Upper lobe of right lung (tissue), 1 donor: ENCODE results near the gene ABCC6. TPM values are rescaled to one million over a fixed set of nuclear protein-coding genes. Genes with fewer than 3 reads are reported as not detected.
A peak's percentile ranks its signal among the peaks of the same experiment; 100 is the strongest.
"Not testable (repeated sequence)": the region's sequence is repeated elsewhere in the genome, so short reads cannot be mapped to it uniquely, and the experiment has no call there.

Experiments used
- ATAC-seq: fragments of 200-7000 bp; cut with Tn5 transposase; one replicate; pipeline ENCODE4 v1.9.1; 2020; ENCODE audit warnings: mild to moderate bottlenecking, moderate library complexity
- DNase-seq: peaks from one replicate; pipeline ENCODE4 v3.0.0-alpha.2; 2020
- H3K27ac ChIP-seq: fragments of 200-600 bp; one replicate; pipeline ENCODE4 v1.8.0; 2022
- H3K27me3 ChIP-seq: fragments of 200-600 bp; one replicate; pipeline ENCODE4 v1.8.0; 2022; ENCODE audit warnings: mild to moderate bottlenecking
- H3K36me3 ChIP-seq: fragments of 200-600 bp; one replicate; pipeline ENCODE4 v1.8.0; 2022
- H3K4me1 ChIP-seq: fragments of 200-600 bp; one replicate; pipeline ENCODE4 v1.8.0; 2022
- H3K4me3 ChIP-seq: fragments of 200-600 bp; one replicate; pipeline ENCODE4 v1.8.0; 2022; ENCODE audit warnings: mild to moderate bottlenecking
- H3K9me3 ChIP-seq: fragments of 200-600 bp; one replicate; pipeline ENCODE4 v1.8.0; 2022
- intact Hi-C: fragments of 100-400 bp; cut with DNase I; formaldehyde crosslinking; loops from one replicate; pipeline ENCODE4 v1.11.0; 2022
- total RNA-seq: library from RNA; stranded (reverse); fragmentation: NEBNext Ultra II Directional; extraction: Animal tissue kit (Norgen Biotek cat#: 25700); gene quantifications from one replicate; pipeline ENCODE4 v1.2.1, GENCODE V29; 2021
- donor health status: DM: no; HTN: yes; CAD: no; lungs with severe emphysema.

ABCC6 gene
- total RNA-seq, 1 donor from 2014 or later, result 42.5 TPM

GRCh38 chr16:16247439-16247838 is 24.1 kb upstream of the ABCC6 start:
- H3K4me1 ChIP-seq, H3K36me3 ChIP-seq, DNase-seq, H3K27ac ChIP-seq, ATAC-seq, H3K27me3 ChIP-seq, intact Hi-C loops, H3K9me3 ChIP-seq, H3K4me3 ChIP-seq: not testable (repeated sequence)

- H3K4me3 ChIP-seq, H3K27ac ChIP-seq, H3K36me3 ChIP-seq, H3K9me3 ChIP-seq, intact Hi-C loops, H3K27me3 ChIP-seq, H3K4me1 ChIP-seq, DNase-seq: not testable (repeated sequence)
- peak; percentile 31 for ATAC-seq
These were observed 23.4 kb upstream of the ABCC6 start for GRCh38 chr16:16246578-16247262.

DNA sequence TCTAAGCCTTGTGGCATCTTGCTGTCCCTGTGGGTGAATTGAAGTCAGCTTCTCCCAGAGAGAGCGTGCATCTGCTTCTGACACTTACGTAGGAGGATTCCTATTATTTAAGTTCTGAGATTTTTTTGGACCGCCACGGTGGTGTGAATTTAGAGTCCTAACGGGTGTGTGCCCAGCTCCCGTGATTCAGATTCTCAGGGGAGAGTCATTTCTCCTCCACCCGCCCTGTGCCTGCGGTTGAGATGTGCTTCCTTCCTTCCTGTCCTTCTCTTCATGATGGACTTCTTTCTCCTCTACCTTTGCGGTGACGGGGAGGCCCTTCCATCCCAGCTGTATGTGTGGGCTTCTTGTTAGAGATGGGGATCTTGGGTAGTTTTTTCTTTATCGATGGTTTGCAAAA is 20.6 kb upstream of the ABCC6 start:
- DNase-seq, H3K4me3 ChIP-seq, ATAC-seq: not testable (repeated sequence)

GRCh38 chr16:16240667-16241066 is 17.4 kb upstream of the ABCC6 start:
- H3K27ac ChIP-seq, H3K9me3 ChIP-seq, ATAC-seq, H3K4me1 ChIP-seq, H3K27me3 ChIP-seq, H3K36me3 ChIP-seq, DNase-seq, intact Hi-C loops, H3K4me3 ChIP-seq: not testable (repeated sequence)

More for the DNA sequence above, 20.6 kb upstream of the ABCC6 start:
- H3K9me3 ChIP-seq, H3K4me1 ChIP-seq, H3K36me3 ChIP-seq, H3K27me3 ChIP-seq, intact Hi-C loops, H3K27ac ChIP-seq: not testable (repeated sequence)

GRCh38 chr16:16237738-16238137 is 14.4 kb upstream of the ABCC6 start:
- intact Hi-C loops, H3K36me3 ChIP-seq, H3K4me3 ChIP-seq, H3K27me3 ChIP-seq, H3K27ac ChIP-seq, H3K4me1 ChIP-seq, H3K9me3 ChIP-seq, ATAC-seq, DNase-seq: not testable (repeated sequence)

- H3K36me3 ChIP-seq, ATAC-seq, H3K9me3 ChIP-seq, H3K4me3 ChIP-seq, DNase-seq, H3K27me3 ChIP-seq, H3K4me1 ChIP-seq, H3K27ac ChIP-seq, intact Hi-C loops: not testable (repeated sequence)
These were observed 13.8 kb upstream of the ABCC6 start for GRCh38 chr16:16237071-16237470.

DNA sequence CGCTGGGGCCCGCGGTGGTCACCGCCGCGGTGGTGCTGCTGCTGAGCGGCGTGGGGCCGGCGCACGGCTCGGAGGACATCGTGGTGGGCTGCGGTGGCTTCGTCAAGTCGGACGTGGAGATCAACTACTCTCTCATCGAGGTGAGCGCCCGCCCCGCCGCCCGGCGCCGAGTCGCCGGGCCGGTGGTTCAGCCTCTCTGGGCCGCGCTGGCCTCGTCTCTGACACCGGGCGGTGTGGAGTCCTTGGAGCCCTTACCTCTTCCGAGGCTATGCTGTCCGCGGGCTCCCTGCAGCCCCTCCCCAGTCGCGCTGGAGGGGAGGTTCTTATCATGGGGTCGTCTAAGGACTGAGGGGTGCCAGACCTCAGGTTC is 9.4 kb upstream of the ABCC6 start:
- intact Hi-C loops, H3K27me3 ChIP-seq, H3K9me3 ChIP-seq, DNase-seq, H3K4me1 ChIP-seq, H3K27ac ChIP-seq, H3K36me3 ChIP-seq: not testable (repeated sequence)
- peak; percentile 64 for ATAC-seq
- peak overlapping the region; percentile 19 for H3K4me3 ChIP-seq

GRCh38 chr16:16223662-16224241 is 458 bp upstream of the ABCC6 start:
- DNase-seq, H3K27ac ChIP-seq, H3K36me3 ChIP-seq, H3K9me3 ChIP-seq, intact Hi-C loops, H3K27me3 ChIP-seq, H3K4me1 ChIP-seq: not testable (repeated sequence)
- peak; percentile 46 for ATAC-seq
- H3K4me3 ChIP-seq, result peak overlapping the region; percentile 36

GRCh38 chr16:16221382-16221781 is 1.9 kb downstream of the ABCC6 start:
- H3K9me3 ChIP-seq, H3K4me1 ChIP-seq, H3K27ac ChIP-seq, H3K27me3 ChIP-seq, intact Hi-C loops, ATAC-seq, DNase-seq, H3K36me3 ChIP-seq, H3K4me3 ChIP-seq: not testable (repeated sequence)

- H3K4me1 ChIP-seq, H3K4me3 ChIP-seq, H3K27ac ChIP-seq, intact Hi-C loops, H3K27me3 ChIP-seq, H3K9me3 ChIP-seq, H3K36me3 ChIP-seq, DNase-seq, ATAC-seq: not testable (repeated sequence)
These were observed 2.8 kb downstream of the ABCC6 start for GRCh38 chr16:16220449-16220848.

- DNase-seq, H3K36me3 ChIP-seq, intact Hi-C loops, H3K4me1 ChIP-seq, H3K4me3 ChIP-seq, H3K9me3 ChIP-seq, H3K27me3 ChIP-seq, H3K27ac ChIP-seq: not testable (repeated sequence)
- peak; percentile 39 for ATAC-seq
These were observed 4.5 kb downstream of the ABCC6 start for GRCh38 chr16:16218787-16219186.

DNA sequence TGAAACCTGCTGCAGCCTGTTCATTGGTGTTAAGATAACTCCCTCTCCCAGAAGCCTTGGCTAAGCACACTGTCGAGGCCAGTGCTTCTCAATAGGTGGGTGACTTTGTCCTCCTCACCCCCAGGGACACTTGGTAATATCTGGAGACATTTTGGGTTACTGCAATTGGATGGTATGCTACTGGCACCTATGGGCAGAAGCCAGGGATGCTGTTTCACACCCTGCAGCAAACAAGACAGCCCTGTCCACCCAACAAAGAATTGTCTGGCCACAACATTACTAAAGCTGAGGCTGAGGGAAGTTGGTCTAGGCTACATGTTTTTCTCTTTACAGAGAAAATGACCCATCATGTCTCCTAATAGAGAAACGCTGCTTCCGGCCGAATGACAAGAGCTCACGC is 4.9 kb downstream of the ABCC6 start:
- DNase-seq, H3K9me3 ChIP-seq, H3K4me3 ChIP-seq, H3K36me3 ChIP-seq, ATAC-seq, H3K27me3 ChIP-seq, intact Hi-C loops, H3K27ac ChIP-seq, H3K4me1 ChIP-seq: not testable (repeated sequence)

DNA sequence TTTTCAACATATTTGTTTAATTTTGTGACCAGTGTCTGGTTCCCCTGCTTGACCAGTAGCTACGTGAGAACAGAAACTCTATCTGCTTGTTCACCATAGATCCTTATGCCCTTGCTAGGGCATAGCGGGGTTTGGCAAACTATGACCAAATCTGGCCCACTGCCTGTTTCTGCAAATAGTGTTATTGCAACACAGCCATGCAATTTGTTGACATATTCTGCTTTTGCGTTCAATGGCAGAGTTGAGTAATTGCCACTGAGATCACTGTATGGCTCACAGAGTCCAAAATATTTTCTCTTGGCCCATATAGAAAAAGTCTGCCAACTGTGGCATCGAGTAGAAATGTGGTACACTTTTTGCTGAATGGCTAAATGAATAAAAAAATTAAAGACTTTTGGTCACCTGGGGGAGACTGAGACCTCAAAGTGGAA is 9.4 kb downstream of the ABCC6 start:
- DNase-seq, intact Hi-C loops, H3K27me3 ChIP-seq, H3K4me3 ChIP-seq, H3K9me3 ChIP-seq, H3K36me3 ChIP-seq, H3K4me1 ChIP-seq: not testable (repeated sequence)
- peak; percentile 81 for ATAC-seq
- peak overlapping the region; percentile 65 for H3K27ac ChIP-seq

DNA sequence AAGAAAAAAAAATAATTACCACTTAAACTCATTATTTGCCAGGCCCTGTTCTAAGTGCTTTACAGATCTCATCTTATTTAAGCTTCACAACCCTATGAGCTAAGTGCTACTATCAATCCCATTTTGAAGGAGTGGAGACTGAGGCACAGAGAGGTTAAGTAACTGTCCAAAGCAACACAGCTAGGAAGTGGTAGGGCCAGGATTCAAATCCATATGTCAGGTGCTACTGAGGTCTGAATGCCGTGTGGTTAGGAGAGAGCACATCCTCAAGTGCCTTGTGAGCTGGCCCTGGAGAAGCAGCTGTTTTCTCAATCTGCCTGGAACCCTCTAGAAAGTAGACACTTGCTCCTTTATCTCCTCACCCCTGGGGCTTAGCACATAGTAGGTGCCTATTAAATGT is 11.9 kb downstream of the ABCC6 start:
- DNase-seq, H3K4me3 ChIP-seq, H3K27me3 ChIP-seq, ATAC-seq, intact Hi-C loops, H3K9me3 ChIP-seq, H3K36me3 ChIP-seq, H3K27ac ChIP-seq, H3K4me1 ChIP-seq: not testable (repeated sequence)

DNA sequence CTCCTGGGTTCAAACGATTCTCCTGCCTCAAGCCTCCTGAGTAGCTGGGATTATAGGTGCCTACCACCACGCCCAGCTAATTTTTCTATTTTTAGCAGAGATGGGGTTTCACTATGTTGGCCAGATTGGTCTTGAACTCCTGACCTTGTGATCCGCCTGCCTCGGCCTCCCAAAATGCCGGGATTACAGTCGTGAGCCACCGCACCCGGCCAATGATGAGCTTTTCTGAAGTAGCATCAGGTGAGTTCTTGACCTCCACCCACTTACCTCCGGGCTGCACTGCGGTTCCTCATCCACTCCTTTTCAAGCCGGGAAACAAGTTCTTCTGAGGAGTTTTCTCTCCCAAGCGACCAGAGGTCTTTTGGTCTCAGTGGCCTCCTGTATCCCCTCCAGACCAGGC is 14.8 kb downstream of the ABCC6 start:
- intact Hi-C loops, DNase-seq: not testable (repeated sequence)

More for the DNA sequence above, 14.8 kb downstream of the ABCC6 start:
- not testable (repeated sequence) for H3K27ac ChIP-seq, H3K27me3 ChIP-seq, ATAC-seq, H3K36me3 ChIP-seq, H3K4me3 ChIP-seq, H3K9me3 ChIP-seq, H3K4me1 ChIP-seq
